ENCODE results near the gene EFNA1.

EFNA1 gene

DNA sequence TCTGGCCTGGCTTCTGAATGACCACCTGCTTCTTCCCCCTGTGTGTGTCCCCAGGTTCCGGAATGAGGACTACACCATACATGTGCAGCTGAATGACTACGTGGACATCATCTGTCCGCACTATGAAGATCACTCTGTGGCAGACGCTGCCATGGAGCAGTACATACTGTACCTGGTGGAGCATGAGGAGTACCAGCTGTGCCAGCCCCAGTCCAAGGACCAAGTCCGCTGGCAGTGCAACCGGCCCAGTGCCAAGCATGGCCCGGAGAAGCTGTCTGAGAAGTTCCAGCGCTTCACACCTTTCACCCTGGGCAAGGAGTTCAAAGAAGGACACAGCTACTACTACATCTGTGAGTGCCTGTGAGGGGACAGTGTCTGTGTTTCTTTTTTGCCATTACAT is 3.6 kb downstream of the EFNA1 start:
- TF ChIP-seq TAF1 (IDR thresholded peaks at IDR 0.05; ENCODE audit: borderline replicate concordance, insufficient read depth, low read length) (no peak), REST (IDR thresholded peaks at IDR 0.05; ENCODE audit: insufficient read depth in 1 of 2, low read depth in 2 of 2, low read length in 2 of 2) (no peak), FOXP2 (optimal IDR thresholded peaks at IDR 0.05; ENCODE audit: borderline replicate concordance, extremely low read depth, extremely low read length, insufficient read depth) (no peak), SIN3A (IDR thresholded peaks at IDR 0.05; ENCODE audit: borderline replicate concordance, insufficient read depth, low read length) (no peak), POLR2AphosphoS5 (IDR thresholded peaks at IDR 0.05; ENCODE audit: low read depth, low read length) (no peak)

DNA sequence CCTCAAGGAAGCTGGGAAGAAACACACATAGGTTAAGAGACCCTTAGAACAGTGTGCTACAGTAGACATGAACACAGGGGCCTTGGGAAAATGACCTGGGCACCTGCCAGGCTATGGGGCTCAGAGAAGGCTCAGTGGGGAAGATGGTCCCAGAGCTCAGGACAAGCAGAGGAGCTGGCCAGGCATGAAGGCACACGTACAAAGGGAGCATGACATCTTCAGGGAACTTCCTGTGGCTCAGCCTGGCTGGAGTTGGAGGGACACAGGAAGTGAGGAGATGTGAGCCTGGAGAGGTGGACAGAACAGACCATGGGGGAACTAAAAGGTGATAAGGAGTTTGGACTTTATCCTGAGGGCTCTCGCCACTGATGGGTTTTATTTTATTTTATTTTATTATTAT is 4.2 kb downstream of the EFNA1 start:
- no peak for TF ChIP-seq FOXP2 (optimal IDR thresholded peaks at IDR 0.05; ENCODE audit: borderline replicate concordance, extremely low read depth, extremely low read length, insufficient read depth)
- no peak for TF ChIP-seq SIN3A (IDR thresholded peaks at IDR 0.05; ENCODE audit: borderline replicate concordance, insufficient read depth, low read length)
- TF ChIP-seq POLR2AphosphoS5 (IDR thresholded peaks at IDR 0.05; ENCODE audit: low read depth, low read length): no peak
- TF ChIP-seq REST (IDR thresholded peaks at IDR 0.05; ENCODE audit: insufficient read depth in 1 of 2, low read depth in 2 of 2, low read length in 2 of 2): no peak
- no peak for TF ChIP-seq TAF1 (IDR thresholded peaks at IDR 0.05; ENCODE audit: borderline replicate concordance, insufficient read depth, low read length)

GRCh38 chr1:155133799-155134281 is 6.2 kb downstream of the EFNA1 start:
- TF ChIP-seq TAF1 (IDR thresholded peaks at IDR 0.05; ENCODE audit: borderline replicate concordance, insufficient read depth, low read length) (no peak), SIN3A (IDR thresholded peaks at IDR 0.05; ENCODE audit: borderline replicate concordance, insufficient read depth, low read length) (no peak), FOXP2 (optimal IDR thresholded peaks at IDR 0.05; ENCODE audit: borderline replicate concordance, extremely low read depth, extremely low read length, insufficient read depth) (no peak), POLR2AphosphoS5 (IDR thresholded peaks at IDR 0.05; ENCODE audit: low read depth, low read length) (no peak), REST (IDR thresholded peaks at IDR 0.05; ENCODE audit: insufficient read depth in 1 of 2, low read depth in 2 of 2, low read length in 2 of 2) (no peak)

DNA sequence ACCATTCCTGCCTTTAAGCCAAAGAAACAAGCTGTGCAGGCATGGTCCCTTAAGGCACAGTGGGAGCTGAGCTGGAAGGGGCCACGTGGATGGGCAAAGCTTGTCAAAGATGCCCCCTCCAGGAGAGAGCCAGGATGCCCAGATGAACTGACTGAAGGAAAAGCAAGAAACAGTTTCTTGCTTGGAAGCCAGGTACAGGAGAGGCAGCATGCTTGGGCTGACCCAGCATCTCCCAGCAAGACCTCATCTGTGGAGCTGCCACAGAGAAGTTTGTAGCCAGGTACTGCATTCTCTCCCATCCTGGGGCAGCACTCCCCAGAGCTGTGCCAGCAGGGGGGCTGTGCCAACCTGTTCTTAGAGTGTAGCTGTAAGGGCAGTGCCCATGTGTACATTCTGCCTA is 6.6 kb downstream of the EFNA1 start:
- TF ChIP-seq POLR2AphosphoS5 (IDR thresholded peaks at IDR 0.05; ENCODE audit: low read depth, low read length): no peak
- TF ChIP-seq SIN3A (IDR thresholded peaks at IDR 0.05; ENCODE audit: borderline replicate concordance, insufficient read depth, low read length): no peak
- no peak for TF ChIP-seq TAF1 (IDR thresholded peaks at IDR 0.05; ENCODE audit: borderline replicate concordance, insufficient read depth, low read length)
- no peak for TF ChIP-seq FOXP2 (optimal IDR thresholded peaks at IDR 0.05; ENCODE audit: borderline replicate concordance, extremely low read depth, extremely low read length, insufficient read depth)
- no peak for TF ChIP-seq REST (IDR thresholded peaks at IDR 0.05; ENCODE audit: insufficient read depth in 1 of 2, low read depth in 2 of 2, low read length in 2 of 2)

All from PFSK-1 (cell line).